ENCODE measurements around the gene YJEFN3. TPM values are rescaled to one million over a fixed set of nuclear protein-coding genes. Genes with fewer than 3 reads are reported as not detected.

The YJEFN3 gene
- 10 to 100 TPM in 1 of 4 donors, 1 to 10 TPM in 3; 1.1 to 12.0 (median 1.7) TPM for total RNA-seq

GRCh38 chr19:19528721-19529490, at the start of gene YJEFN3:
Gene YJEFN3, plus strand, starts transcription at chr19:19528911. Its CDS starts 22 bp downstream, at chr19:19528933.
- H3K27me3 ChIP-seq, result no peaks in the 10 kb centered on the region

GRCh38 chr19:19480688-19481087, 48.0 kb upstream of the YJEFN3 start:
- DNase-seq (ENCODE audit: low spot score in 2 of 2), result peak in 1 of 2 donors; percentile 56
- H3K4me3 ChIP-seq, result no peak overlapping the region
- 78% methylated on average over 5 of the region's 5 CpGs for WGBS
- H3K27ac ChIP-seq, result no peak overlapping the region
- H3K9me3 ChIP-seq, result no peaks in the 10 kb centered on the region
- no peaks in the 10 kb centered on the region for H3K27me3 ChIP-seq
- peaks cover 25% of the 10 kb centered on the region for H3K36me3 ChIP-seq
- TF ChIP-seq CTCF (IDR thresholded peaks at IDR 0.05) (no peak), POLR2A (IDR thresholded peaks at IDR 0.05) (no peak), EP300 (IDR thresholded peaks at IDR 0.05) (no peak), POLR2AphosphoS5 (IDR thresholded peaks at IDR 0.05) (no peak)
- peaks cover 23% of the 10 kb centered on the region for H3K4me1 ChIP-seq

More at GRCh38 chr19:19528721-19529490, at the start of gene YJEFN3:
- 79% methylated on average over 25 of the region's 50 CpGs for WGBS
- no peak for TF ChIP-seq POLR2AphosphoS5 (IDR thresholded peaks at IDR 0.05)
- no peak for TF ChIP-seq EP300 (IDR thresholded peaks at IDR 0.05)
- TF ChIP-seq CTCF (IDR thresholded peaks at IDR 0.05), result no peak
- TF ChIP-seq POLR2A (IDR thresholded peaks at IDR 0.05), result no peak
- Histone ChIP-seq H3K4me3 (no peak within 1 kb of the TSS), H3K9me3 (no peaks in the 10 kb centered on the region), H3K36me3 (peaks cover 43% of the 10 kb centered on the region), H3K27ac (no peak within 1 kb of the TSS), H3K4me1 (peaks cover 7% of the 10 kb centered on the region)
- peak in 1 of 2 donors; percentile 60 for DNase-seq (ENCODE audit: low spot score in 2 of 2)

- TF ChIP-seq POLR2A (IDR thresholded peaks at IDR 0.05) (no peak), POLR2AphosphoS5 (IDR thresholded peaks at IDR 0.05) (no peak), EP300 (IDR thresholded peaks at IDR 0.05) (no peak), CTCF (IDR thresholded peaks at IDR 0.05) (no peak)
- no peak overlapping the region for H3K4me3 ChIP-seq
- peak in 1 of 2 donors; percentile 49 for DNase-seq (ENCODE audit: low spot score in 2 of 2)
- H3K4me1 ChIP-seq, result peaks cover 33% of the 10 kb centered on the region
- H3K36me3 ChIP-seq, result peaks cover 25% of the 10 kb centered on the region
- no peak overlapping the region for H3K27ac ChIP-seq
- 79% methylated on average over 19 of the region's 19 CpGs for WGBS
- no peaks in the 10 kb centered on the region for H3K9me3 ChIP-seq
- H3K27me3 ChIP-seq, result no peaks in the 10 kb centered on the region
These were observed 45.7 kb upstream of the YJEFN3 start for GRCh38 chr19:19482809-19483596.

- peak in 1 of 2 donors; percentile 57 for DNase-seq (ENCODE audit: low spot score in 2 of 2)
- Histone ChIP-seq H3K27ac (no peak overlapping the region), H3K9me3 (no peaks in the 10 kb centered on the region), H3K4me1 (peaks cover 56% of the 10 kb centered on the region), H3K4me3 (no peak overlapping the region), H3K36me3 (peaks cover 21% of the 10 kb centered on the region), H3K27me3 (no peaks in the 10 kb centered on the region)
- WGBS, result 72% methylated on average over 9 of the region's 15 CpGs
- no peak for TF ChIP-seq POLR2A (IDR thresholded peaks at IDR 0.05)
- no peak for TF ChIP-seq CTCF (IDR thresholded peaks at IDR 0.05)
- TF ChIP-seq EP300 (IDR thresholded peaks at IDR 0.05), result no peak
- no peak for TF ChIP-seq POLR2AphosphoS5 (IDR thresholded peaks at IDR 0.05)
These were observed 43.3 kb upstream of the YJEFN3 start for GRCh38 chr19:19485161-19485997.
